Keratinocyte (primary cell): ENCODE data around the gene RASA3.

Source experiments
- CTCF ChIP-seq, 3 experiments: IDR thresholded peaks in 1 of 3; conservative IDR thresholded peaks in 1 of 3; optimal IDR thresholded peaks in 1 of 3; 2 replicates in 2 of 3; 3 replicates in 1 of 3; pipeline versions ENCODE3 to v1.5.1; 2011; ENCODE audit warnings: low read length in 3 of 3, mild to moderate bottlenecking in 3 of 3, moderate library complexity in 2 of 3, control low read depth in 1 of 3, inconsistent platforms in 1 of 3; ENCODE audit not compliant: insufficient read depth in 2 of 3; ENCODE audit errors: extremely low read depth in 1 of 3
- EZH2 ChIP-seq: IDR thresholded peaks from one replicate; pipeline ENCODE4 v1.6.1; 2012; ENCODE audit warnings: inconsistent platforms, mild to moderate bottlenecking, low read length, moderate library complexity

- TF ChIP-seq CTCF (optimal IDR thresholded peaks at IDR 0.05 in 1 of 3, IDR thresholded peaks at IDR 0.05 in 1 of 3, conservative IDR thresholded peaks at IDR 0.05 in 1 of 3; ENCODE audit: extremely low read depth in 1 of 3, insufficient read depth in 2 of 3, low read length in 3 of 3) = no peak
- no peak for TF ChIP-seq EZH2
Measured at GRCh38 chr13:113930671-113931637, 201.5 kb downstream of the RASA3 start.
